SK-N-SH treated with all-trans-retinoic acid at 6 μM for 48 hours (cell line): ENCODE measurements around the gene DNAH2.

Experiments used
- ATAC-seq: fragments of 200-7000 bp; cut with Tn5 transposase; 3 replicates; pipeline ENCODE4 v1.9.1; 2020; ENCODE audit warnings: mild to moderate bottlenecking, moderate library complexity
- ARNTL ChIP-seq: fragments of 450-650 bp; formaldehyde crosslinking; IDR thresholded peaks from 2 replicates; pipeline ENCODE4 v1.5.0; 2020; ENCODE audit warnings: low read depth, mild to moderate bottlenecking, moderate library complexity, borderline replicate concordance
- BACH2 ChIP-seq: fragments of 250-450 bp; sonication (Bioruptor Pico); IDR thresholded peaks from 2 replicates; pipeline ENCODE4 v1.9.0; 2021; ENCODE audit warnings: mild to moderate bottlenecking, borderline replicate concordance
- CSDC2 ChIP-seq: fragments of 250-450 bp; sonication (Bioruptor Pico); IDR thresholded peaks from 2 replicates; pipeline ENCODE4 v1.5.0; 2020; ENCODE audit warnings: mild to moderate bottlenecking, moderate library complexity
- CSRNP3 ChIP-seq: fragments of 250-450 bp; sonication (Bioruptor Pico); IDR thresholded peaks from 2 replicates; pipeline ENCODE4 v1.5.1; 2021; ENCODE audit warnings: mild to moderate bottlenecking, moderate library complexity
- ESRRG ChIP-seq: fragments of 250-450 bp; sonication (Bioruptor Pico); IDR thresholded peaks from 2 replicates; pipeline ENCODE4 v1.6.1; 2021; ENCODE audit warnings: mild to moderate bottlenecking
- GLIS3 ChIP-seq: fragments of 250-450 bp; sonication (Bioruptor Pico); IDR thresholded peaks from 2 replicates; pipeline ENCODE4 v1.5.0; 2020; ENCODE audit warnings: mild to moderate bottlenecking, moderate library complexity
- ISL1 ChIP-seq: fragments of 250-450 bp; sonication (Bioruptor Pico); IDR thresholded peaks from 2 replicates; pipeline ENCODE4 v2.1.2; 2022; ENCODE audit warnings: mild to moderate bottlenecking, moderate library complexity
- PATZ1 ChIP-seq: fragments of 250-450 bp; sonication (Bioruptor Pico); IDR thresholded peaks from 2 replicates; pipeline ENCODE4 v1.8.0; 2020; ENCODE audit warnings: mild to moderate bottlenecking, moderate library complexity, borderline replicate concordance
- POU6F1 ChIP-seq: fragments of 250-450 bp; sonication (Bioruptor Pico); IDR thresholded peaks from 2 replicates; pipeline ENCODE4 v1.8.0; 2021; ENCODE audit warnings: low read depth, mild to moderate bottlenecking, moderate library complexity, borderline replicate concordance
- PPARA ChIP-seq: fragments of 250-450 bp; sonication (Bioruptor Pico); IDR thresholded peaks from 2 replicates; pipeline ENCODE4 v1.5.0; 2020; ENCODE audit warnings: mild to moderate bottlenecking, borderline replicate concordance
- RARB ChIP-seq: fragments of 250-450 bp; sonication (Bioruptor Pico); IDR thresholded peaks from 2 replicates; pipeline ENCODE4 v1.8.0; 2021; ENCODE audit warnings: mild to moderate bottlenecking, moderate library complexity
- SNAI2 ChIP-seq: fragments of 250-450 bp; sonication (Bioruptor Pico); IDR thresholded peaks from 2 replicates; pipeline ENCODE4 v1.5.0; 2020; ENCODE audit warnings: mild to moderate bottlenecking, moderate library complexity
- TCF4 ChIP-seq: fragments of 250-450 bp; sonication (Bioruptor Pico); IDR thresholded peaks from 2 replicates; pipeline ENCODE4 v1.8.0; 2021; ENCODE audit warnings: mild to moderate bottlenecking, moderate library complexity, borderline replicate concordance
- TOX ChIP-seq: fragments of 250-450 bp; sonication (Bioruptor Pico); IDR thresholded peaks from 2 replicates; pipeline ENCODE4 v1.8.0; 2021; ENCODE audit warnings: mild to moderate bottlenecking, moderate library complexity, borderline replicate concordance
- TSHZ2 ChIP-seq: fragments of 250-450 bp; sonication (Bioruptor Pico); IDR thresholded peaks from 2 replicates; pipeline ENCODE4 v1.5.0; 2020; ENCODE audit warnings: mild to moderate bottlenecking, moderate library complexity
- ZC3H10 ChIP-seq: fragments of 250-450 bp; sonication (Bioruptor Pico); IDR thresholded peaks from 2 replicates; pipeline ENCODE4 v1.5.1; 2021; ENCODE audit warnings: mild to moderate bottlenecking, moderate library complexity
- ZFP3 ChIP-seq: fragments of 250-450 bp; sonication (Bioruptor Pico); IDR thresholded peaks from 2 replicates; pipeline ENCODE4 v1.5.0; 2020; ENCODE audit warnings: mild to moderate bottlenecking, moderate library complexity
- ZFP30 ChIP-seq: fragments of 450-650 bp; formaldehyde crosslinking; IDR thresholded peaks from 2 replicates; pipeline ENCODE4 v1.5.0; 2022; ENCODE audit warnings: mild to moderate bottlenecking, moderate library complexity
- ZNF565 ChIP-seq: fragments of 450-650 bp; formaldehyde crosslinking; conservative IDR thresholded peaks from 2 replicates; pipeline ENCODE4 v1.5.0; 2020; ENCODE audit warnings: low read depth, mild to moderate bottlenecking, moderate library complexity
- ZNF8 ChIP-seq: fragments of 450-650 bp; formaldehyde crosslinking; IDR thresholded peaks from 2 replicates; pipeline ENCODE4 v1.5.0; 2020; ENCODE audit warnings: mild to moderate bottlenecking, moderate library complexity
- TF ChIP-seq, protein P1 (sequence below): fragments of 250-450 bp; sonication (Bioruptor Pico); IDR thresholded peaks from 2 replicates; pipeline ENCODE4 v1.5.1; 2020; ENCODE audit warnings: low read depth, mild to moderate bottlenecking, moderate library complexity

Gene DNAH2

GRCh38 chr17:7817643-7817964 is 100.1 kb downstream of the DNAH2 start:
- TF ChIP-seq TOX (CRISPR knock-in tag) (no peak), BACH2 (no peak), CSDC2 (no peak), SNAI2 (CRISPR knock-in tag) (no peak), ZNF8 (no peak), TSHZ2 (CRISPR knock-in tag) (no peak), ARNTL (CRISPR knock-in tag) (no peak), ZFP3 (no peak), ZNF565 (CRISPR knock-in tag) (no peak), TCF4 (CRISPR knock-in tag) (no peak), PATZ1 (CRISPR knock-in tag) (no peak), POU6F1 (no peak), RARB (CRISPR knock-in tag) (no peak)
- TF ChIP-seq, protein P1, sequence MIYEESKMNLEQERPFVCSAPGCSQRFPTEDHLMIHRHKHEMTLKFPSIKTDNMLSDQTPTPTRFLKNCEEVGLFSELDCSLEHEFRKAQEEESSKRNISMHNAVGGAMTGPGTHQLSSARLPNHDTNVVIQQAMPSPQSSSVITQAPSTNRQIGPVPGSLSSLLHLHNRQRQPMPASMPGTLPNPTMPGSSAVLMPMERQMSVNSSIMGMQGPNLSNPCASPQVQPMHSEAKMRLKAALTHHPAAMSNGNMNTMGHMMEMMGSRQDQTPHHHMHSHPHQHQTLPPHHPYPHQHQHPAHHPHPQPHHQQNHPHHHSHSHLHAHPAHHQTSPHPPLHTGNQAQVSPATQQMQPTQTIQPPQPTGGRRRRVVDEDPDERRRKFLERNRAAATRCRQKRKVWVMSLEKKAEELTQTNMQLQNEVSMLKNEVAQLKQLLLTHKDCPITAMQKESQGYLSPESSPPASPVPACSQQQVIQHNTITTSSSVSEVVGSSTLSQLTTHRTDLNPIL = no peak
- ATAC-seq = no peak

- TF ChIP-seq, protein P1 = no peak
- TF ChIP-seq GLIS3 (CRISPR knock-in tag) = no peak
- TF ChIP-seq PPARA = no peak
- TF ChIP-seq CSRNP3 (CRISPR knock-in tag) = no peak
- no peak for TF ChIP-seq ESRRG (CRISPR knock-in tag)
- no peak for TF ChIP-seq RARB (CRISPR knock-in tag)
- TF ChIP-seq PATZ1 (CRISPR knock-in tag) = no peak
- no peak for TF ChIP-seq ZFP30 (CRISPR knock-in tag)
- no peak for TF ChIP-seq ZC3H10 (CRISPR knock-in tag)
- TF ChIP-seq CSDC2 = no peak
- no peak for TF ChIP-seq POU6F1
- no peak for TF ChIP-seq TSHZ2 (CRISPR knock-in tag)
- no peak for TF ChIP-seq ARNTL (CRISPR knock-in tag)
- no peak for TF ChIP-seq ISL1 (CRISPR knock-in tag)
- TF ChIP-seq TCF4 (CRISPR knock-in tag) = no peak
- TF ChIP-seq BACH2 = no peak
- TF ChIP-seq SNAI2 (CRISPR knock-in tag) = no peak
- TF ChIP-seq ZFP3 = no peak
- no peak for ATAC-seq
Observed at GRCh38 chr17:7818026-7818425, 100.5 kb downstream of the DNAH2 start.
